ENCODE results near the gene LRCH2. TPM values are rescaled to one million over a fixed set of nuclear protein-coding genes. Genes with fewer than 3 reads are reported as not detected.

LRCH2 gene
- total and polyA plus RNA-seq, 4 donors: 8.5 to 20.4 (median 13.7) TPM

- WGBS (ENCODE audit: insufficient coverage): 85% methylated on average over 4 of the region's 4 CpGs
- Histone ChIP-seq H3K4me1 (ENCODE audit: control insufficient read depth, insufficient read depth, low read length) (no peaks in the 10 kb centered on the region), H3K9me3 (ENCODE audit: control insufficient read depth, insufficient read depth, low read length) (no peaks in the 10 kb centered on the region), H3K36me3 (ENCODE audit: control insufficient read depth, insufficient read depth, low read length) (no peaks in the 10 kb centered on the region), H3K27ac (ENCODE audit: low read depth, low read length) (no peak overlapping the region), H3K27me3 (ENCODE audit: control insufficient read depth, insufficient read depth, low read length) (no peaks in the 10 kb centered on the region), H3K4me3 (ENCODE audit: low read depth, low read length) (no peak overlapping the region)
- no peak for DNase-seq (ENCODE audit: low read depth in 4 of 6, low spot score in 6 of 6)
Measured at GRCh38 chrX:115098897-115099296, 135.0 kb downstream of the LRCH2 start.

- Histone ChIP-seq H3K4me3 (ENCODE audit: low read depth, low read length) (no peak overlapping the region), H3K4me1 (ENCODE audit: control insufficient read depth, insufficient read depth, low read length) (no peaks in the 10 kb centered on the region), H3K9me3 (ENCODE audit: control insufficient read depth, insufficient read depth, low read length) (no peaks in the 10 kb centered on the region), H3K27ac (ENCODE audit: low read depth, low read length) (no peak overlapping the region), H3K27me3 (ENCODE audit: control insufficient read depth, insufficient read depth, low read length) (peaks cover 2% of the 10 kb centered on the region), H3K36me3 (ENCODE audit: control insufficient read depth, insufficient read depth, low read length) (no peaks in the 10 kb centered on the region)
- no CpG with 5 or more reads among the region's 1 CpG for WGBS (ENCODE audit: insufficient coverage)
- no peak for DNase-seq (ENCODE audit: low read depth in 4 of 6, low spot score in 6 of 6)
Measured at GRCh38 chrX:115093191-115093590, 140.7 kb downstream of the LRCH2 start.

GRCh38 chrX:115089419-115089818 lies 144.5 kb downstream of the LRCH2 start:
- no peaks in the 10 kb centered on the region for H3K4me1 ChIP-seq (ENCODE audit: control insufficient read depth, insufficient read depth, low read length)
- no peaks in the 10 kb centered on the region for H3K36me3 ChIP-seq (ENCODE audit: control insufficient read depth, insufficient read depth, low read length)
- WGBS (ENCODE audit: insufficient coverage): 64% methylated on average over 1 of the region's 1 CpG
- no peak overlapping the region for H3K4me3 ChIP-seq (ENCODE audit: low read depth, low read length)
- no peaks in the 10 kb centered on the region for H3K9me3 ChIP-seq (ENCODE audit: control insufficient read depth, insufficient read depth, low read length)
- DNase-seq (ENCODE audit: low read depth in 4 of 6, low spot score in 6 of 6): no peak
- H3K27me3 ChIP-seq (ENCODE audit: control insufficient read depth, insufficient read depth, low read length): peaks cover 2% of the 10 kb centered on the region
- H3K27ac ChIP-seq (ENCODE audit: low read depth, low read length): no peak overlapping the region

GRCh38 chrX:115068896-115069295 lies 165.0 kb downstream of the LRCH2 start:
- H3K36me3 ChIP-seq (ENCODE audit: control insufficient read depth, insufficient read depth, low read length): no peaks in the 10 kb centered on the region
- DNase-seq (ENCODE audit: low read depth in 4 of 6, low spot score in 6 of 6): no peak
- no peak overlapping the region for H3K4me3 ChIP-seq (ENCODE audit: low read depth, low read length)
- H3K27me3 ChIP-seq (ENCODE audit: control insufficient read depth, insufficient read depth, low read length): no peaks in the 10 kb centered on the region
- H3K27ac ChIP-seq (ENCODE audit: low read depth, low read length): no peak overlapping the region
- WGBS (ENCODE audit: insufficient coverage): 79% methylated on average over 24 of the region's 27 CpGs
- no peaks in the 10 kb centered on the region for H3K9me3 ChIP-seq (ENCODE audit: control insufficient read depth, insufficient read depth, low read length)
- no peaks in the 10 kb centered on the region for H3K4me1 ChIP-seq (ENCODE audit: control insufficient read depth, insufficient read depth, low read length)

- Histone ChIP-seq H3K36me3 (ENCODE audit: control insufficient read depth, insufficient read depth, low read length) (no peaks in the 10 kb centered on the region), H3K9me3 (ENCODE audit: control insufficient read depth, insufficient read depth, low read length) (no peaks in the 10 kb centered on the region), H3K27ac (ENCODE audit: low read depth, low read length) (no peak overlapping the region), H3K4me3 (ENCODE audit: low read depth, low read length) (no peak overlapping the region), H3K27me3 (ENCODE audit: control insufficient read depth, insufficient read depth, low read length) (no peaks in the 10 kb centered on the region), H3K4me1 (ENCODE audit: control insufficient read depth, insufficient read depth, low read length) (no peaks in the 10 kb centered on the region)
- peak in 1 of 6 donors; percentile 10 for DNase-seq (ENCODE audit: low read depth in 4 of 6, low spot score in 6 of 6)
- WGBS (ENCODE audit: insufficient coverage): no CpG with 5 or more reads among the region's 2 CpGs
Measured at GRCh38 chrX:115067812-115068211, 166.1 kb downstream of the LRCH2 start.

- Histone ChIP-seq H3K36me3 (ENCODE audit: control insufficient read depth, insufficient read depth, low read length) (no peaks in the 10 kb centered on the region), H3K4me3 (ENCODE audit: low read depth, low read length) (no peak overlapping the region), H3K27ac (ENCODE audit: low read depth, low read length) (no peak overlapping the region), H3K9me3 (ENCODE audit: control insufficient read depth, insufficient read depth, low read length) (no peaks in the 10 kb centered on the region), H3K4me1 (ENCODE audit: control insufficient read depth, insufficient read depth, low read length) (no peaks in the 10 kb centered on the region), H3K27me3 (ENCODE audit: control insufficient read depth, insufficient read depth, low read length) (peaks cover 2% of the 10 kb centered on the region)
- no peak for DNase-seq (ENCODE audit: low read depth in 4 of 6, low spot score in 6 of 6)
Measured at GRCh38 chrX:115065304-115065703, 168.6 kb downstream of the LRCH2 start.

Small RNA genes within 50 kb of the gene (small RNA-seq; reads per million reads assigned to genes)
- gene RF00019 (ENCODE audit: low replicate concordance) (not detected), gene SNORA35B (ENCODE audit: low replicate concordance) (40.6 reads per million, percentile 97 among the genes with 10 or more reads in this experiment)

Other genes starting within 250 kb of the LRCH2 start
- 1 to 10 TPM in 1 of 2 donors, under 1 TPM in 1; 0.72 to 2.9 TPM for gene IL13RA2, start 216.5 kb downstream of the LRCH2 start, total RNA-seq
- gene IL13RA2, start 216.5 kb downstream of the LRCH2 start, polyA plus RNA-seq (ENCODE audit: insufficient read length in 2 of 2): 1 to 10 TPM in 1 of 2 donors, under 1 TPM in 1; 0.79 to 1.1 TPM
- gene RBMXL3, start 44.7 kb downstream of the LRCH2 start, total RNA-seq: not detected
- gene RBMXL3, start 44.7 kb downstream of the LRCH2 start, polyA plus RNA-seq (ENCODE audit: insufficient read length in 2 of 2): not detected
- gene LUZP4, start 55.6 kb upstream of the LRCH2 start, total RNA-seq: not detected
- gene LUZP4, start 55.6 kb upstream of the LRCH2 start, polyA plus RNA-seq (ENCODE audit: insufficient read length in 2 of 2): not detected

All from spinal cord (tissue), 10 donors.